Endothelial cell of umbilical vein (primary cell): ENCODE results near the gene ITGA3. TPM values are rescaled to one million over a fixed set of nuclear protein-coding genes. Genes with fewer than 3 reads are reported as not detected.

ENCODE experiments used
- BruUV-seq: library from RNA; stranded (reverse); fragments of 400-500 nt; replicated peaks from 2 replicates; lab custom pipeline; 2021; lab: Mats Ljungman, UMichigan
- CTCF ChIA-PET: fragments of 300-600, 350-600 bp; sonication (Branson Sonifier 250); formaldehyde crosslinking; loops from one replicate; lab custom pipeline; 2021; ENCODE audit warnings: antibody characterized with exemption, inconsistent platforms; lab: Charles Lee
- POLR2A ChIA-PET: fragments of 300-600, 350-600 bp; sonication (Branson Sonifier 250); formaldehyde crosslinking; loops from one replicate; lab custom pipeline; 2021; ENCODE audit warnings: antibody characterized with exemption, inconsistent platforms; lab: Charles Lee
- DNase-seq: peaks from one replicate; pipeline ENCODE4 v3.0.0-alpha.2; 2011; ENCODE audit warnings: low read depth, low spot score
- FAIRE-seq: peaks from 2 replicates; lab custom pipeline; 2011; peaks lifted over from hg19 to GRCh38; lab: Jason Lieb, UNC
- H2AFZ ChIP-seq: 2 replicates; pipeline ENCODE4 v1.6.0; 2012; ENCODE audit warnings: low read depth, low read length, control low read depth, inconsistent platforms
- H3K27ac ChIP-seq: 2 replicates; pipeline ENCODE4 v1.5.1; 2011; ENCODE audit warnings: low read depth, mild to moderate bottlenecking, control low read depth, low read length, moderate library complexity; ENCODE audit not compliant: insufficient read depth
- H3K27me3 ChIP-seq, 2 experiments: 2 replicates each; pipeline versions ENCODE4 v1.6.0 to v1.6.1; 2011; ENCODE audit warnings: low read length in 2 of 2, mixed read lengths in 1 of 2; ENCODE audit not compliant: control insufficient read depth in 2 of 2, insufficient read depth in 2 of 2
- H3K36me3 ChIP-seq, 2 experiments: 2 replicates in 1 of 2; 3 replicates in 1 of 2; pipeline ENCODE4 v1.5.1; 2011; ENCODE audit warnings: low read length in 2 of 2, mild to moderate bottlenecking in 1 of 2, moderate library complexity in 1 of 2; ENCODE audit not compliant: control insufficient read depth in 2 of 2, insufficient read depth in 2 of 2; ENCODE audit errors: extremely low read depth in 1 of 2
- H3K4me1 ChIP-seq: 3 replicates; pipeline ENCODE4 v1.5.1; 2011; ENCODE audit warnings: mild to moderate bottlenecking, low read length; ENCODE audit not compliant: control insufficient read depth, insufficient read depth; ENCODE audit errors: extremely low read depth
- H3K4me2 ChIP-seq: 2 replicates; pipeline ENCODE4 v1.6.1; 2011; ENCODE audit warnings: low read length, control low read depth, mixed read lengths; ENCODE audit not compliant: insufficient read depth
- H3K4me3 ChIP-seq, 3 experiments: fragments of 200-600 bp in 1 of 3; sonication (generic), shearing (Covaris generic) in 1 of 3; replicated peaks in 1 of 3; 2 replicates each; pipeline ENCODE4 v1.5.1; 2011 to 2016; ENCODE audit warnings: control low read depth in 3 of 3, low read length in 3 of 3, mild to moderate bottlenecking in 2 of 3, inconsistent platforms in 1 of 3, low read depth in 1 of 3, moderate library complexity in 1 of 3; ENCODE audit not compliant: insufficient read depth in 1 of 3
- H3K79me2 ChIP-seq: 2 replicates; pipeline ENCODE4 v1.6.0; 2012; ENCODE audit warnings: low read length, inconsistent platforms; ENCODE audit not compliant: control insufficient read depth, insufficient read depth
- H3K9ac ChIP-seq: replicated peaks from 2 replicates; pipeline ENCODE3; 2011; ENCODE audit warnings: low read length, control low read depth; ENCODE audit not compliant: insufficient read depth; ENCODE audit errors: extremely low read depth
- H3K9me1 ChIP-seq: replicated peaks from 3 replicates; pipeline ENCODE4 v1.6.0; 2011; ENCODE audit warnings: mild to moderate bottlenecking, low read length; ENCODE audit not compliant: control insufficient read depth, insufficient read depth; ENCODE audit errors: extremely low read depth
- H3K9me3 ChIP-seq: replicated peaks from 2 replicates; pipeline ENCODE4 v1.5.1; 2012; ENCODE audit warnings: low read length, inconsistent platforms; ENCODE audit not compliant: control insufficient read depth, insufficient read depth
- H4K20me1 ChIP-seq: replicated peaks from 2 replicates; pipeline ENCODE3; 2011; ENCODE audit warnings: mild to moderate bottlenecking, low read length; ENCODE audit not compliant: control insufficient read depth, insufficient read depth; ENCODE audit errors: extremely low read depth
- EZH2 ChIP-seq: IDR thresholded peaks from 2 replicates; pipeline ENCODE4 v1.6.1; 2012; ENCODE audit warnings: borderline replicate concordance, low read depth, mild to moderate bottlenecking, moderate library complexity, low read length, inconsistent platforms; ENCODE audit not compliant: severe bottlenecking
- FOS ChIP-seq: IDR thresholded peaks from 2 replicates; pipeline ENCODE4 v1.6.1; 2011; ENCODE audit warnings: mild to moderate bottlenecking, low read length, moderate library complexity, borderline replicate concordance; ENCODE audit not compliant: insufficient read depth
- GATA2 ChIP-seq: IDR thresholded peaks from 2 replicates; pipeline ENCODE4 v1.7.0; 2011; ENCODE audit warnings: low read depth, mild to moderate bottlenecking, moderate library complexity, mixed read lengths, low read length; ENCODE audit not compliant: insufficient read length, insufficient read depth
- JUN ChIP-seq: IDR thresholded peaks from 2 replicates; pipeline ENCODE4 v1.6.1; 2011; ENCODE audit warnings: borderline replicate concordance, low read depth; ENCODE audit not compliant: insufficient read length, insufficient read depth
- MYC ChIP-seq: IDR thresholded peaks from one replicate; pipeline ENCODE4 v1.6.1; 2011; ENCODE audit warnings: mild to moderate bottlenecking, low read depth, low read length
- POLR2A ChIP-seq: IDR thresholded peaks from 2 replicates; pipeline ENCODE4 v1.6.1; 2012; ENCODE audit warnings: low read depth, mild to moderate bottlenecking, control low read depth, low read length
- POLR2AphosphoS5 ChIP-seq: IDR thresholded peaks from 2 replicates; pipeline ENCODE4 v1.6.1; 2012; ENCODE audit warnings: low read depth, mild to moderate bottlenecking, control low read depth, low read length, moderate library complexity; ENCODE audit not compliant: insufficient read depth
- dilution Hi-C: fragments of 300-500 bp; cut with MboI; formaldehyde crosslinking; loops from one replicate; pipeline ENCODE4 v1.15.0; 2019; ENCODE audit warnings: low sequenced_read_pairs; ENCODE audit not compliant: extremely low pct_ligation_motif_present
- intact Hi-C: fragments of 100-400 bp; cut with micrococcal nuclease; formaldehyde crosslinking; loops from one replicate; pipeline ENCODE4 v1.10.0; 2022
- polyA plus RNA-seq, 4 experiments: library from polyadenylated mRNA; depleted of rRNA in 3 of 4; stranded (reverse) in 3 of 4; unstranded in 1 of 4; fragments of >200 nt; gene quantifications; 2 replicates each; pipeline versions ENCODE4 v1.2.1 to v1.2.3, GENCODE V29; 2011 to 2012; ENCODE audit warnings: missing spikeins in 1 of 4
- total RNA-seq: library from RNA; stranded (reverse); gene quantifications from 2 replicates; pipeline ENCODE4 v1.2.3, GENCODE V29; 2021
- TF ChIP-seq, protein P1 (sequence below): IDR thresholded peaks from 2 replicates; pipeline ENCODE4 v1.6.1; 2011; ENCODE audit not compliant: insufficient read depth, insufficient read length
- TF ChIP-seq, protein P2 (sequence below), 2 donors: IDR thresholded peaks; 1 replicate in 1 of 2; 2 replicates in 1 of 2; pipeline ENCODE4 v1.5.1; 2011; ENCODE audit warnings: low read length in 2 of 2, mild to moderate bottlenecking in 2 of 2, moderate library complexity in 2 of 2, control low read depth in 1 of 2, inconsistent platforms in 1 of 2, low read depth in 1 of 2; ENCODE audit not compliant: insufficient read depth in 1 of 2; ENCODE audit errors: extremely low read depth in 1 of 2

Gene ITGA3
- total and polyA plus RNA-seq, 2 donors (not counting 3 experiments of a cell fraction or from before 2014, with no cell fraction given) = 92.7 to 112 TPM

DNA sequence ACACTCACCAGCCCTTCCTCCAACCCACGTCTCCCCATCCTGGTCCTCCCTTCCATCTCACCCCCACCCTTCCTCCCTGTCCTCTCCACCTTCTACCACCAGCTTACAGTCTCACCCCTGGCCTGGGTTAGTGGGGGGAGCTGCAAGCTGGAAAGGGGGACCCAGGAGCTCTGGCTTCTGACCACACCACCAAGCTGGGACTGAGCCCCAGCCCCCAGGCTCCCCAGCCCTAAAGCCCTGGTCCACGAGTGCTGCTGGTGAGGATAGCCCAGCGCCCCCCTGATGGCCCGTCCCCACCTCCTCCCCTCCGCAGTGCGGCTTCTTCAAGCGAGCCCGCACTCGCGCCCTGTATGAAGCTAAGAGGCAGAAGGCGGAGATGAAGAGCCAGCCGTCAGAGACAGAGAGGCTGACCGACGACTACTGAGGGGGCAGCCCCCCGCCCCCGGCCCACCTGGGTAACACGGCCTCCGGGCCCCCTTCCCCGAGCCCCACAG is 32.0 kb downstream of the ITGA3 start:
- no TSS peak for BruUV-seq
- Histone ChIP-seq H2AFZ (no peak overlapping the region), H3K36me3 (peaks cover 0 to 18% of the 10 kb centered on the region in 2 experiments), H3K4me1 (no peaks in the 10 kb centered on the region), H3K9ac (no peak overlapping the region), H3K79me2 (no peaks in the 10 kb centered on the region), H3K9me3 (no peaks in the 10 kb centered on the region), H4K20me1 (no peaks in the 10 kb centered on the region), H3K27ac (no peak overlapping the region), H3K4me3 (no peak overlapping the region), H3K9me1 (no peaks in the 10 kb centered on the region), H3K27me3 (no peaks in the 10 kb centered on the region), H3K4me2 (no peak overlapping the region)
- CTCF ChIA-PET = interaction anchor here (0.6 to 2.9 kb wide), 27 partner anchors 10 to 531 kb away, joined by 3 to 88 read pairs (median 4); partner anchors contain the start of genes DLX3 and ITGA3
- intact Hi-C loops = loop anchor here (1.0 to 2.0 kb wide), 4 partner anchors 33 to 227 kb away; no protein-coding TSS in a partner anchor
- no peak for DNase-seq
- dilution Hi-C loops = no loop called here
- POLR2A ChIA-PET = no interaction called here
- TF ChIP-seq POLR2AphosphoS5 = no peak
- TF ChIP-seq MYC = no peak
- TF ChIP-seq EZH2 = no peak
- no peak for TF ChIP-seq JUN
- no peak for TF ChIP-seq POLR2A
- no peak for TF ChIP-seq GATA2
- TF ChIP-seq, protein P1, sequence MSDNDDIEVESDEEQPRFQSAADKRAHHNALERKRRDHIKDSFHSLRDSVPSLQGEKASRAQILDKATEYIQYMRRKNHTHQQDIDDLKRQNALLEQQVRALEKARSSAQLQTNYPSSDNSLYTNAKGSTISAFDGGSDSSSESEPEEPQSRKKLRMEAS = no peak
- TF ChIP-seq FOS = no peak
- TF ChIP-seq, protein P2, sequence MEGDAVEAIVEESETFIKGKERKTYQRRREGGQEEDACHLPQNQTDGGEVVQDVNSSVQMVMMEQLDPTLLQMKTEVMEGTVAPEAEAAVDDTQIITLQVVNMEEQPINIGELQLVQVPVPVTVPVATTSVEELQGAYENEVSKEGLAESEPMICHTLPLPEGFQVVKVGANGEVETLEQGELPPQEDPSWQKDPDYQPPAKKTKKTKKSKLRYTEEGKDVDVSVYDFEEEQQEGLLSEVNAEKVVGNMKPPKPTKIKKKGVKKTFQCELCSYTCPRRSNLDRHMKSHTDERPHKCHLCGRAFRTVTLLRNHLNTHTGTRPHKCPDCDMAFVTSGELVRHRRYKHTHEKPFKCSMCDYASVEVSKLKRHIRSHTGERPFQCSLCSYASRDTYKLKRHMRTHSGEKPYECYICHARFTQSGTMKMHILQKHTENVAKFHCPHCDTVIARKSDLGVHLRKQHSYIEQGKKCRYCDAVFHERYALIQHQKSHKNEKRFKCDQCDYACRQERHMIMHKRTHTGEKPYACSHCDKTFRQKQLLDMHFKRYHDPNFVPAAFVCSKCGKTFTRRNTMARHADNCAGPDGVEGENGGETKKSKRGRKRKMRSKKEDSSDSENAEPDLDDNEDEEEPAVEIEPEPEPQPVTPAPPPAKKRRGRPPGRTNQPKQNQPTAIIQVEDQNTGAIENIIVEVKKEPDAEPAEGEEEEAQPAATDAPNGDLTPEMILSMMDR (IDR thresholded peaks at IDR 0.05; ENCODE audit: extremely low read depth in 1 of 2, insufficient read depth in 1 of 2, low read depth in 1 of 2, low read length in 2 of 2) = no peak
- no peak for FAIRE-seq
